HUES48 (cell line): ENCODE data around the gene HSPB7.
"Not testable (repeated sequence)": the region's sequence is repeated elsewhere in the genome, so short reads cannot be mapped to it uniquely, and the experiment has no call there.

Experiments
- H3K27ac ChIP-seq: one replicate; pipeline ENCODE4 v1.7.0; 2013; ENCODE audit warnings: low read depth, low read length, inconsistent platforms
- H3K27me3 ChIP-seq: 2 replicates; pipeline ENCODE4 v1.6.1; 2013; ENCODE audit warnings: mild to moderate bottlenecking, low read length; ENCODE audit not compliant: control insufficient read depth, insufficient read depth
- H3K36me3 ChIP-seq: 2 replicates; pipeline ENCODE4 v1.6.1; 2013; ENCODE audit warnings: low read length; ENCODE audit not compliant: control insufficient read depth, insufficient read depth
- H3K4me1 ChIP-seq: 2 replicates; pipeline ENCODE4 v1.6.1; 2013; ENCODE audit warnings: mild to moderate bottlenecking, low read length; ENCODE audit not compliant: control insufficient read depth, insufficient read depth
- H3K4me3 ChIP-seq: 2 replicates; pipeline ENCODE4 v1.5.1; 2013; ENCODE audit warnings: mild to moderate bottlenecking, low read depth, low read length
- H3K9ac ChIP-seq: 2 replicates; pipeline ENCODE4 v1.6.1; 2013; ENCODE audit warnings: mild to moderate bottlenecking, low read depth, low read length, moderate library complexity
- H3K9me3 ChIP-seq: 2 replicates; pipeline ENCODE4 v1.6.1; 2013; ENCODE audit warnings: low read length; ENCODE audit not compliant: control insufficient read depth, insufficient read depth

Gene HSPB7

DNA sequence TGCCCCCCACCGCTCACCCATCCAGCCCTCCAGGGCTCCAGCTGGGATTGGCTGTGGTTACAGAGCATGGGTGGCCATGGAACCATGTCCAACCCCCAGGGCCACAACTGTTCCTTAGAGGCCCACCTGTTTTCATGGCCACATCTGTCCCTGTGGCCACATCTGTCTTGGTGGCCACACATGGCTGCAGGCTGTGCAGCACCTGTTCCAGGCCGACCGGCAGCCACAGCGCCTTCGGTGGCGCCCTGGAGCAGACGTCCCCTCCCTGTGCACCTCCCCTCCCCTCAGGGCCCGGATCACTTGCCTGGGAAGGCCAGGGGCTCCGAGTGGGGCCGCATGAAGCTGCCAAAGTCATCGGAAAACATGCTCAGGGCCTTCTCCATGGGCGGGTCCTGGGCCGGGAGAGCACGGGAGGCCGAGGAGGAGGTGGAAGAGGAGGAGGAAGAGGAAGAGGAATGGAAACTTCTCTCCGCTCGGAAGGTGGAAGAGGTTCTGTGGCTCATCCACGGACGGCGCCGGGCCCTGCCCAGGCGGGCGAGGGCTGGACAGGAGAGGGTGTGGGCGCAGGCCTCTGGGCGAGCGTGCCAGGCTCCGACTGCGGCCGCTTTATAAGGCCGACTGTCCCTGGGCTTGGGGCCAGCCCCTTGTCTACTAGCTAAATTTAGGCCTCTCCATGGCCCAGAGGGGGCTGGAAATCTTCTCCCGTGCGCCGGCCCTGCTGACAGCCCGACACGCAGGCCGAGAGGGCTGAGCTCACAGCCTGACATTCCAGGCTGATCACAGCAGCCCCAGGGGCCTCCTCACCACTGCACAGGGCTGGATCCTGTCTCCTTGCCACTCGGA lies at the start of gene HSPB7:
Gene HSPB7 (minus strand): TSS at position 583 of the 843 bp plus-strand sequence. CDS start 80 bp downstream, at position 503.
- no peak within 1 kb of the TSS for H3K27ac ChIP-seq
- H3K4me1 ChIP-seq, result peaks cover 29% of the 10 kb centered on the region; the same call in 1 of the 2 replicates
- no peak within 1 kb of the TSS for H3K4me3 ChIP-seq

DNA sequence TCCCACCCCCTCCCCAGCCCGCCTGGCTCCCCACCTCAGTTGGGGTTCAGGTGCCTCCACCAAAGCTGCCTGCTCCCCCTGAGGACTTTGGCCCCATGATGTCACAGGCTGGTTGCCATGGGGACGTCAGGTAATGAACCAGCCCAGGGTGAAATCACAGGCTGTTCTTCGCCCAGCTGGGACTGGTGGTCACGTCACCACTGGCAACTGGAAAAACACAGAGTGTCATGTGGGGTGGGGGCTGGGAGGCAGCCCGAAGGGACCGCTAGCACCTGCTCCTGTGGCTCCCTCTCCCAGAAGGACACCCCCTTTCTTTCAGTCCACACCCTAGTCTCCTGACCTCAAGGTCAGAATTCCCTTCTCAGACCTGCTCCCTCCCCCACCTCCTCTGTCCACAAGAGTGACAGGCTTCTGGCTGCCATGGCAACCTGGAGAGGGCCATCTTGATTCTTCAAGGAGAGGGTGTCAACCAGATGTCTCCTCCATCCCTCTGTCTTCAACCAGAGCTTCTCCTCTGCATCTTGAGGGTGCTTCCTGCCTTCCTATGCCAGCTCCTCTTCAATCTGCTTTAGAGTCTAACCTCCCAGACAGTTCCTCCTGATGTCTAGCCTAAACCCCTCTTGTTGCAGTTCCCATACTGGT lies 49.4 kb upstream of the HSPB7 start:
- no peaks in the 10 kb centered on the region for H3K9me3 ChIP-seq
- H3K27ac ChIP-seq, result no peak overlapping the region
- H3K36me3 ChIP-seq, result no peaks in the 10 kb centered on the region
- no peak overlapping the region for H3K9ac ChIP-seq
- no peak overlapping the region for H3K4me3 ChIP-seq
- H3K4me1 ChIP-seq, result peaks cover 7% of the 10 kb centered on the region; the same call in 1 of the 2 replicates
- peaks cover 15% of the 10 kb centered on the region for H3K27me3 ChIP-seq

More for the DNA sequence above, at the start of gene HSPB7:
- H3K9ac ChIP-seq, result no peak within 1 kb of the TSS
- H3K9me3 ChIP-seq, result no peaks in the 10 kb centered on the region
- no peaks in the 10 kb centered on the region for H3K36me3 ChIP-seq
- peaks cover 10% of the 10 kb centered on the region for H3K27me3 ChIP-seq

DNA sequence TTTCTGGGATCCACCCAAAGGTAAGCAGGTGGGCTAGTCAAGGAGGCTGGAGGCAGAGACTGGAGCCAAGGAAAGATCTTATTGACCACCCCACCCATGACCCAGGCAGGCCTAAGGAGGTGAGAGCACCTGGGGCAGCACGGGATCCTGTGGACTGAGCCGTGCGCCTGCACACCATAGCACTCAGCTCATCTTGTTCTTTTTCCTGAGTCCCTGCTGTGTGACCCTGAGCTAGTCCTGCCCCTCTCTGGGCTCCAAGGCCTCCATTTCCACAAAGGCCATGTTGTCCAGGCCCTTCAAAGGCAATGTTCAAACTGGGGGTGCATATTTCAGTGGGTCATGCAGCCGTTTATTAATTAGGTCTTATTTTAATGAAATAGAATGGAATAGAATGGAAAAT lies 48.4 kb upstream of the HSPB7 start:
- Histone ChIP-seq H3K27ac (no peak overlapping the region), H3K36me3 (no peaks in the 10 kb centered on the region), H3K9ac (no peak overlapping the region), H3K9me3 (no peaks in the 10 kb centered on the region), H3K4me1 (peaks cover 7% of the 10 kb centered on the region; the same call in 1 of the 2 replicates), H3K4me3 (no peak overlapping the region), H3K27me3 (0 out of 2 replicates have a peak, but pooled peaks cover 8% of the 10 kb centered on the region)

DNA sequence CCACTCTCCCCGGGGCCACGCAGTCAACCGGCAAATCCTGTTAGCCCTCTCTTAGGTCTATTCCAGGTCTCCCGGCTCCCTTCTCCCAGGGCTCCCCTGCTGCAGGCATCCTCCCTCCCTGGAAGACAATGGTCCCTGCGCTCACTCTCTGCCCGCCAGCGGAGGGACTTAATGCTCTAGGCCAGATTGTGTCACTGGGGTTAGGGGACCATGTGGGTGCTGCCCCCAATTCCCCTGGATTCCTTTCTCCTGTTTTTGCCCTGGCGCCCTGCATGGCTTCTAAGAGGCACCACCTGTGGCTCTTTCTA lies 47.4 kb upstream of the HSPB7 start:
- Histone ChIP-seq H3K27ac (no peak overlapping the region), H3K27me3 (no peaks in the 10 kb centered on the region), H3K4me3 (no peak overlapping the region), H3K9ac (no peak overlapping the region), H3K4me1 (peaks cover 7% of the 10 kb centered on the region; the same call in 1 of the 2 replicates), H3K36me3 (no peaks in the 10 kb centered on the region), H3K9me3 (no peaks in the 10 kb centered on the region)

DNA sequence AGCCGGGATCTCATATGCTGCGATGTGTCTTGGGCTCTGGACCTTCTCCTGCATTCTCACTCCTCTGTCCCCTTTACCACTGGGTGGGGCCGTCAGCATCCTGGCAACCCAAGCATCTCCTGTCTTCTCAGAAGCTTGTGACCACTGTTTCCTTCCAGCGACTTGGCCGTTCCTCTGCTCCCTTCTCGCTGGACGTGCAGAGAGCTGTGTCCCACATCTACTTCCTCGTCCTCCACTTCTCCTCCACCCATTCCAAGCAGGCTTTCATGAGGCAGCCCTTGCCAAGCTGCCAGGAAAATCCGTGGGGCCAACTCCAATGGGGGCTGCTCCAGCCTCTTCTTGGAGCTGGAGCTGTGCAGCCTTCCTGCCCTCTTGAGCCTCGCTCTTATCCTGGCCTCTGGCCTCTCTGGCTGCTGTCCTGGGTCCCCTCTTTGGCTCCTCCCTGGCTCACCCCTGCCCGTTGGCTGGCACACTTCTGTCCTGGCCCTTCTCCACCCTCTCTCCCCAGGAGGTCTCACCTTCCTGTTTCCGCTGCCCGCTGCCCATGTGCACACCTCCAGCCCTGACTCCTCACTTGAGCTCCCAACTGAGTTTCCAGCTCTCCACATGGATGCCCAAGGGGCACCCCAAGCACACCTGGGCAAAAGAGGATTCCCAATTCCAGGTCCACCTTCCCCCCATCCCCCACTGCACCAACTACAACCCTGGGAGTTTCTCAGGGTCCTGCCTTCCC lies 46.9 kb upstream of the HSPB7 start:
- Histone ChIP-seq H3K9me3 (no peaks in the 10 kb centered on the region), H3K36me3 (no peaks in the 10 kb centered on the region), H3K9ac (no peak overlapping the region), H3K4me3 (no peak overlapping the region), H3K4me1 (peaks cover 7% of the 10 kb centered on the region; the same call in 1 of the 2 replicates), H3K27ac (no peak overlapping the region), H3K27me3 (no peaks in the 10 kb centered on the region)

DNA sequence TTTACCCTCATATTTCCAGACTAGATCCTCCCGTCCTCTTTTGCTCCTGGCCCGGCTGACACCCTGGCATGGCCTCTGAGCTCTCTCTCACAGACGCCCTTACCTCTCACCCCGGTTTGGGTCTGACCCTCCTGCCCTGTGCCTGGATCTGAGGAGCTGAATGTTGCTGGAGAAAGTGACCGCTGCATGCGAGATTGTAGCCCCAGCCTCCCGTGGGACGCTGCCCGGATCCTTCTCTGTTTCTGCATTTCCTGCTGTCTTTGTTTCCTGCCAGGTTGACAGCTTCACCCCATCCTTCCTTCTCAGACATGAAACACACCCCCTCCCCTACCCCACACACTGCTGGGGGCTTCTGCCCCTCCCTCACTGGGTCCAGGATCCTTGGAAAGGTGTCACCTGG lies 46.1 kb upstream of the HSPB7 start:
- Histone ChIP-seq H3K36me3 (no peaks in the 10 kb centered on the region), H3K27ac (no peak overlapping the region), H3K9ac (no peak overlapping the region), H3K9me3 (no peaks in the 10 kb centered on the region), H3K4me1 (peaks cover 7% of the 10 kb centered on the region; the same call in 1 of the 2 replicates), H3K27me3 (no peaks in the 10 kb centered on the region), H3K4me3 (no peak overlapping the region)

DNA sequence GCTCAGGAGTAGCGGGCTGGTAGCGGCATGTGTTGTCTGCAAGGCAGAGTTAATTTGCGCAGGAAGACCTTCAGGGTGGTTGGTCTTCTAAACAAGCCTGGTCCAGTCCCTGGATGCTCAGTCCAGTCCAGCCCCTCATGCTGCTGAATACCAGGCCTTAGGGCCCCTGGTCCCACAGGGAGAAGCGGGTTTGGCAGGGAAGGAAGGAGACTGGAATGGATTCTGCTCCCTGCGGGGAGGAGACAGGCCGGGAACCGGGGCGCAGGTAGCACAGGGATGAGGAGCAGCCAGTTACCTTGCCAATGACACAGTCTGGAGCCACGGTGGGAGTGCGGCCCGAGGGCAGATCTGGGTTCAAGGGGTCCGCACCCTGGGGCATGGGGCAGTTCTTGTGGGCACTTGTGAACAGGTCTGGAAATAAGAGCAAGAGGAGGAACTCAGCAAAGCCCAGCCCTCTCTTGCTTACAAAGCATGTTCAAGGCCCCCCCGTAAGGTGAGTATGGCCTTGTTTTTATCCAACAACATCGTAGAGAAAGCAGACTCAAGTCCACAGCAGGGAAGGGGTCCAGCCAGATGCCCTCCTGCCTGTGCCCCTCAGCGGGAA lies 45.5 kb upstream of the HSPB7 start:
- no peaks in the 10 kb centered on the region for H3K36me3 ChIP-seq

DNA sequence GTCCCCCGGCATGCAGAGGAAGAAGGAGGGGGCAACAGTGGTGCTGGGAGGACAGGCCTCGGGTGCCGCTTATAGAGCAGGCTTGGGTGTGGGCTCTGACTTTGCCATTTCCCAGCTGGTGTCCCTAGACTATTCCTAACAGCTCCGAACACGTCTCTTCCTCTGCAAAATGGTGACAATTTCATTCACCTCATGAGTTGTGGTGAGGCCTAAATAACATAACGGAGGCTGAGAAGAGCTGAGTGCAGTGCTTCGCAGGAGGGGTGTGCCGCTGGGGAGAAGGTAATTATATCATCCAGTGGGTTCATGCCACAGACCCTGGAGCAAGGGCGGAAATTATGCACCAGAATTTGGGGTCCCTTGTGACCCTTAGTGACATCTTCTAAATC lies 44.8 kb upstream of the HSPB7 start:
- H3K36me3 ChIP-seq, H3K4me3 ChIP-seq, H3K27ac ChIP-seq, H3K9me3 ChIP-seq, H3K27me3 ChIP-seq, H3K9ac ChIP-seq, H3K4me1 ChIP-seq: not testable (repeated sequence)

More for the DNA sequence above, 45.5 kb upstream of the HSPB7 start:
- Histone ChIP-seq H3K27me3 (no peaks in the 10 kb centered on the region), H3K9ac (no peak overlapping the region), H3K27ac (no peak overlapping the region), H3K9me3 (no peaks in the 10 kb centered on the region), H3K4me3 (no peak overlapping the region), H3K4me1 (peaks cover 7% of the 10 kb centered on the region; the same call in 1 of the 2 replicates)

DNA sequence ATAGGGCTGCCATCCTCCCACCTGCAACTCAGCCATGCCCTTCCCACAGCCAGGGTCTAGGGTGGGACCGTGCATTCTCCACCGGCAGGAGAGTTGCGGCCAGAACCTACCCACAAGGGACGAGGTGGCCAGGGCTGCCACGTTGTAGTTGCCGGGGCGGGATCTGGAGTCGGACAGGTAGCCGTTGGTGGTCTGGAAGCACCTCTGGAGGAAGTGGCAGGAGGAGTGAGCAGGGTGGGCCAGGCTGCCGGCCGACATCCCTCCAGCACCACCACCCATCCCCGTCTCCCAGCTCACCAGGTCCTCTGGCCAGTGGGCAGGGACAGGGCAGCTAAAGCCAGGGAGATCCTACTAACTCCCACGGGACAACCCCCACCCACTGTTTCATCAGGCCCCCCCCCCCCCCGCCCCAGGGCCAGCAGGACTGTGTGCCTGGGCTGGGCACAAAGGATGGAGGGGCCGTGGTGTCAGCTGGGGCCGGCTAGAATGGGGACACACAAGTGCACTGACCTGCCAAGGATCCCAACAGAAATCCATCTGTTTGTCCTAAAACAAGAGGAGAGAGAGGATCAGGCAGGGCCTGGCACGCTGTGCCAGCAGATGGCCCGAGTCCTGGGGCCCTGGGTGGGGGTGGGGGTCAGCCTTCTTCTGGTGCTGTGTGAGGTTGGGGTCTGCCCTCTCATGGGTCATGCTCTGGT lies 44.3 kb upstream of the HSPB7 start:
- H3K27me3 ChIP-seq, H3K36me3 ChIP-seq, H3K4me3 ChIP-seq, H3K27ac ChIP-seq, H3K9me3 ChIP-seq, H3K9ac ChIP-seq, H3K4me1 ChIP-seq: not testable (repeated sequence)

DNA sequence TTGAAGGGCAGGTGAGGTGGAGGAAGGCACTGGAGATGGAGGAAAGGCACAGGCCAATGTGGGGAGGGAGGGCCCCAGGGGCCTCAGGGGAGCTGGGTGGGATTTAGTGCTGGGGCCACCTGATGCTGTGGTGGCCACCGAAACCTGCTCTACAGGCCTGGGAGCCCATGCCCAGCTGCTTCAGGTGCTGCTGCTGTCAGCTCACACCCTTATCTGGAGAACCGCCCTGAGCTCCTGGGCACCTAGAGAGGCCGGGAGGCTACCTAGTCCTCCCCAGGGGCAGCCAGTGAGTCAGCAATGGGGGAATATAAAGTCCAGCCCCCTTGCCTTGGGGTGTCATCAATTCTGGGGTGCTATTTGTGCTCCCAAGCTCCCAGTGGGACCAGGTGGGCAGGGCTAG lies 43.4 kb upstream of the HSPB7 start:
- no peaks in the 10 kb centered on the region for H3K9me3 ChIP-seq
- H3K27me3 ChIP-seq, result no peaks in the 10 kb centered on the region
- peaks cover 7% of the 10 kb centered on the region; the same call in 1 of the 2 replicates for H3K4me1 ChIP-seq
- no peak overlapping the region for H3K27ac ChIP-seq
- H3K36me3 ChIP-seq, result no peaks in the 10 kb centered on the region
- no peak overlapping the region for H3K4me3 ChIP-seq
- H3K9ac ChIP-seq, result no peak overlapping the region
